OCI-LY1 (cell line): ENCODE measurements around the gene TRAPPC3L.

Experiments used
- EZH2 ChIP-seq: fragments of 200-600 bp; sonication (generic), shearing (Covaris generic); IDR thresholded peaks from 2 replicates; pipeline ENCODE4 v1.8.0; 2017; ENCODE audit warnings: borderline replicate concordance, mixed run types, mild to moderate bottlenecking, antibody characterized with exemption, low read length, moderate library complexity, mixed read lengths
- TF ChIP-seq, protein P1 (sequence below): fragments of 200-600 bp; sonication (generic), shearing (Covaris generic); IDR thresholded peaks from 2 replicates; pipeline ENCODE4 v1.5.1; 2017; ENCODE audit warnings: mild to moderate bottlenecking, antibody characterized with exemption, low read length, moderate library complexity, mixed read lengths

GRCh38 chr6:116579143-116579542, 33.7 kb upstream of the TRAPPC3L start:
- TF ChIP-seq, protein P1, sequence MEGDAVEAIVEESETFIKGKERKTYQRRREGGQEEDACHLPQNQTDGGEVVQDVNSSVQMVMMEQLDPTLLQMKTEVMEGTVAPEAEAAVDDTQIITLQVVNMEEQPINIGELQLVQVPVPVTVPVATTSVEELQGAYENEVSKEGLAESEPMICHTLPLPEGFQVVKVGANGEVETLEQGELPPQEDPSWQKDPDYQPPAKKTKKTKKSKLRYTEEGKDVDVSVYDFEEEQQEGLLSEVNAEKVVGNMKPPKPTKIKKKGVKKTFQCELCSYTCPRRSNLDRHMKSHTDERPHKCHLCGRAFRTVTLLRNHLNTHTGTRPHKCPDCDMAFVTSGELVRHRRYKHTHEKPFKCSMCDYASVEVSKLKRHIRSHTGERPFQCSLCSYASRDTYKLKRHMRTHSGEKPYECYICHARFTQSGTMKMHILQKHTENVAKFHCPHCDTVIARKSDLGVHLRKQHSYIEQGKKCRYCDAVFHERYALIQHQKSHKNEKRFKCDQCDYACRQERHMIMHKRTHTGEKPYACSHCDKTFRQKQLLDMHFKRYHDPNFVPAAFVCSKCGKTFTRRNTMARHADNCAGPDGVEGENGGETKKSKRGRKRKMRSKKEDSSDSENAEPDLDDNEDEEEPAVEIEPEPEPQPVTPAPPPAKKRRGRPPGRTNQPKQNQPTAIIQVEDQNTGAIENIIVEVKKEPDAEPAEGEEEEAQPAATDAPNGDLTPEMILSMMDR: no peak
- no peak for TF ChIP-seq EZH2
